Measurements from ENCODE around the gene CEACAM7. TPM values are rescaled to one million over a fixed set of nuclear protein-coding genes. Genes with fewer than 3 reads are reported as not detected.

Gene CEACAM7
- total and polyA plus RNA-seq, 10 donors, result 0.13 TPM; not detected in 9

GRCh38 chr19:41697198-41697855 is 9.3 kb upstream of the CEACAM7 start:
- H3K4me1 ChIP-seq, result no peaks in the 10 kb centered on the region
- intact Hi-C loops (cut with DNase I; ENCODE audit: low total_unique reads), result no loop called here
- TF ChIP-seq POLR2A (IDR thresholded peaks at IDR 0.05), result no peak
- no peak for TF ChIP-seq CTCF (IDR thresholded peaks at IDR 0.05 in 8 of 11, conservative IDR thresholded peaks at IDR 0.05 in 3 of 11)
- no peak for TF ChIP-seq POLR2AphosphoS5 (IDR thresholded peaks at IDR 0.05)
- peak; percentile 17 for DNase-seq
- peaks cover 0 to 20% (median 15%) of the 10 kb centered on the region in 8 donors for H3K9me3 ChIP-seq
- H3K4me3 ChIP-seq, result no peak overlapping the region
- H3K27ac ChIP-seq, result no peak overlapping the region
- 60 to 78% (median 61%) methylated on average over 6 to 9 of the region's 9 CpGs for WGBS, 5 donors
- H3K36me3 ChIP-seq, result no peaks in the 10 kb centered on the region
- peaks cover 0 to 76% (median 10%) of the 10 kb centered on the region in 7 donors for H3K27me3 ChIP-seq (replicated peaks in 1 of 7)

GRCh38 chr19:41696402-41697197 is 8.5 kb upstream of the CEACAM7 start:
- Histone ChIP-seq H3K27me3 (replicated peaks in 1 of 7) (peaks cover 0 to 74% (median 10%) of the 10 kb centered on the region in 7 donors), H3K4me3 (no peak overlapping the region), H3K9me3 (peaks cover 0 to 27% (median 22%) of the 10 kb centered on the region in 8 donors), H3K36me3 (no peaks in the 10 kb centered on the region), H3K4me1 (no peaks in the 10 kb centered on the region), H3K27ac (no peak overlapping the region)
- peak; percentile 39 for DNase-seq
- 62 to 69% (median 65%) methylated on average over 5 to 7 of the region's 7 CpGs for WGBS, 5 donors
- intact Hi-C loops (cut with DNase I; ENCODE audit: low total_unique reads), result no loop called here
- TF ChIP-seq POLR2A (IDR thresholded peaks at IDR 0.05) (no peak), POLR2AphosphoS5 (IDR thresholded peaks at IDR 0.05) (no peak), CTCF (IDR thresholded peaks at IDR 0.05 in 8 of 11, conservative IDR thresholded peaks at IDR 0.05 in 3 of 11) (no peak)

- Histone ChIP-seq H3K36me3 (no peaks in the 10 kb centered on the region), H3K27ac (no peak overlapping the region), H3K27me3 (replicated peaks in 1 of 7) (peaks cover 0 to 74% (median 7%) of the 10 kb centered on the region in 7 donors), H3K9me3 (peaks cover 0 to 32% (median 23%) of the 10 kb centered on the region in 8 donors), H3K4me3 (no peak overlapping the region), H3K4me1 (no peaks in the 10 kb centered on the region)
- DNase-seq, result peak; percentile 35
- WGBS, 5 donors, result 68 to 100% (median 72%) methylated on average over 1 to 2 of the region's 2 CpGs
- intact Hi-C loops (cut with DNase I; ENCODE audit: low total_unique reads), result no loop called here
- TF ChIP-seq POLR2AphosphoS5 (IDR thresholded peaks at IDR 0.05) (no peak), CTCF (IDR thresholded peaks at IDR 0.05 in 8 of 11, conservative IDR thresholded peaks at IDR 0.05 in 3 of 11) (no peak), POLR2A (IDR thresholded peaks at IDR 0.05) (no peak)
Measured at GRCh38 chr19:41695745-41696144, 7.7 kb upstream of the CEACAM7 start.
